GM21529 (cell line): Measurements from ENCODE around the gene BOK.

Experiments
- ATAC-seq: cut with Tn5 transposase; IDR thresholded peaks from one replicate; pipeline ENCODE4 v1.9.1; 2021; ENCODE audit not compliant: unreplicated experiment

The BOK gene

GRCh38 chr2:241598061-241598460 lies 39.5 kb downstream of the BOK start:
- no peak for ATAC-seq

GRCh38 chr2:241598487-241598886 lies 39.9 kb downstream of the BOK start:
- no peak for ATAC-seq

GRCh38 chr2:241599615-241600014 lies 41.1 kb downstream of the BOK start:
- ATAC-seq = no peak

- ATAC-seq = no peak
These were observed 43.3 kb downstream of the BOK start for GRCh38 chr2:241601841-241602240.

- ATAC-seq = no peak
These were observed 44.2 kb downstream of the BOK start for GRCh38 chr2:241602720-241603119.

GRCh38 chr2:241603686-241604085 lies 45.1 kb downstream of the BOK start:
- no peak for ATAC-seq

GRCh38 chr2:241606186-241606585 lies 47.6 kb downstream of the BOK start:
- ATAC-seq = no peak

- ATAC-seq = no peak
These were observed 48.8 kb downstream of the BOK start for GRCh38 chr2:241607162-241607885.

- no peak for ATAC-seq
These were observed 50.3 kb downstream of the BOK start for GRCh38 chr2:241608881-241609280.

- peak; percentile 96 for ATAC-seq
These were observed 51.6 kb downstream of the BOK start for GRCh38 chr2:241609859-241610793.

- no peak for ATAC-seq
These were observed 52.5 kb downstream of the BOK start for GRCh38 chr2:241611062-241611461.

- ATAC-seq = no peak
These were observed 53.8 kb downstream of the BOK start for GRCh38 chr2:241612156-241613016.

GRCh38 chr2:241613017-241613780 lies 54.7 kb downstream of the BOK start:
- ATAC-seq = no peak

GRCh38 chr2:241615041-241615440 lies 56.5 kb downstream of the BOK start:
- no peak for ATAC-seq

GRCh38 chr2:241615522-241616052 lies 57.0 kb downstream of the BOK start:
- ATAC-seq = no peak

- ATAC-seq = no peak
These were observed 57.9 kb downstream of the BOK start for GRCh38 chr2:241616168-241617125.

GRCh38 chr2:241617431-241618154 lies 59.0 kb downstream of the BOK start:
- peak; percentile 62 for ATAC-seq

GRCh38 chr2:241618296-241618805 lies 59.8 kb downstream of the BOK start:
- ATAC-seq = no peak
